ENCODE measurements around the gene PRSS23. TPM values are rescaled to one million over a fixed set of nuclear protein-coding genes. Genes with fewer than 3 reads are reported as not detected.

PRSS23 gene
- total RNA-seq, 1 experiment from 2014 or later = 14.2 TPM

DNA sequence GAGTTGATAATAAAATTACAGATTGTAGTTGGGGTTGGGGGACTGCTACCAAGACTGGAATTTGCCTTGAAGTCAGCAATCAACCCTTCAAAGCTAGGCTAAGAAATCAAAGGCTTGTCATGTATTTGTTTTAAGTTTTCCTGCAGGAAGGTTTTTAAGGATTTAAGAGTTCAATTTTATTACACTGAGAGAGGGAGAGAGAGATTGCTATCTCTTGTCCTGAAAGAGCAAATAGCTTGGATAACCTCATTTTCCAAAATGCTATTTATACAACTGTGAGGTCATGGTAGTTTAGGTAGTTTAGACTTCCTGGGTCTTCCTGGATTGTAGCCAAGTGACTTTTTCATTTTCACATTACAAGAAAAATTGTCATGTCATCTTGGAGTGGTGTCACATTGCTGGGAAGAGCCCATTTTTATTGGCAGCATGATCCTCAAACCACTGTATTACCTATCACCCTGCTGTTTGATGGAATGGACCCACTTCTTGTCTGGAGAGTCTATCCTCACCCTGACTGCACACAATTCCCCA is 10.1 kb upstream of the PRSS23 start:
- peak; percentile 45 for DNase-seq (ENCODE audit: low spot score)

GRCh38 chr11:86790867-86791849 is 9.2 kb upstream of the PRSS23 start:
- peak; percentile 31 for DNase-seq (ENCODE audit: low spot score)

DNA sequence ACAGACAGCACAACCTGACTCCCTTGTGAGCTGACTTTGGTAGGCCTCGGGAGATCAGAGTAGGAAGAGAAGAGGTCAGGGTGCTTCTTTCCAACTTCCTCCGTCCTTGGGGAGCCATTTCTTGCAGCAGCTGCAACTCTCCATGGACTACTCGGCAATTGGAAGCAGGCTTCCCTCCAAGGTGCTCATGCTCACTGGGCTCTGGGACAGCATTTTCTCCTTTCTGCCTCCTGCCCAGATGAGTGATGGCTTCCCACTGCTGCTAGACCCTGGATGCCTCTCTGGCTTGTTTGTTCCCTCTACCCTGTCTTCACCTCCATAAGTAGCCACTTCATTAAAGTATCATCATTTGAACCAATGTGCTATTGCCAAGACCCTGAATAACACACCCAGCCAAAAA is 8.2 kb upstream of the PRSS23 start:
- DNase-seq (ENCODE audit: low spot score) = no peak

DNA sequence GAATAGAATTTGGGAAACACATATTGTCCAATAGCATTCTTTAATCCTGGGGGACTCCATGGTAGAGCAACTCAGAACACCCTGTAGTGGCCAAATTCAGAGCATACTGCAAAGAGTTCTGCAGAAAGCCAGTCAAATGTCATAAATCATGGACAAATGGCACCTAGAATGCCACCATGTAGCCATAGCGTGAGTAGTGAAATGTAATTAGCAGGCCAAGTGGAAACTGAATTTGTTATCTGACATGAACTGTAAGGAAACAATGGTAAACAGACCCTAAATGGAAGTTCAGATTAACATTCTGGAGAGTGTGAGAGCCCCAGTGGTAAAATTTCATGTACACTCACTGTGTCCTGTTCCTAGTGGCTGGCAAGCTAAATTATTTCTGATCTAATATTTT is 7.0 kb upstream of the PRSS23 start:
- no peak for DNase-seq (ENCODE audit: low spot score)

GRCh38 chr11:86795511-86795910 is 4.8 kb upstream of the PRSS23 start:
- no peak for DNase-seq (ENCODE audit: low spot score)

DNA sequence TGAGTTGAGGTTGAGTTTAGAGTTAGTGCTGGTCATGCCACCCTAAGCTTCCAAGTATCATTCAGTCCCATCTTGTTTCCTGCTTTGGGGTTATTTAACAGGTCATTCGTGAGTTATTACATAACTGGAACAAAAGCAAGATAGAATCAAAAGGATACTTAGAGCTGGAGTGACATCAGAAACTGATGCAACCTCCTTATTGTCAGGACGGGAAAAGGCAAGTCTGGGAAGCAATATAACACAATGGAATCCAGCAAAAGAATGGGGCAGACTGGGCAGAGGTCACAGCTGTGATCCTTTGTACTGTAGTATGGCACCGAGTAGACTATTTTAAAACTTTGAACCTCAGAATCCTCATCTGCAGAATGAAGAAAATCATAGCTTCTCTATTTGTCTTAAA is 4.4 kb upstream of the PRSS23 start:
- DNase-seq (ENCODE audit: low spot score) = peak; percentile 34

DNA sequence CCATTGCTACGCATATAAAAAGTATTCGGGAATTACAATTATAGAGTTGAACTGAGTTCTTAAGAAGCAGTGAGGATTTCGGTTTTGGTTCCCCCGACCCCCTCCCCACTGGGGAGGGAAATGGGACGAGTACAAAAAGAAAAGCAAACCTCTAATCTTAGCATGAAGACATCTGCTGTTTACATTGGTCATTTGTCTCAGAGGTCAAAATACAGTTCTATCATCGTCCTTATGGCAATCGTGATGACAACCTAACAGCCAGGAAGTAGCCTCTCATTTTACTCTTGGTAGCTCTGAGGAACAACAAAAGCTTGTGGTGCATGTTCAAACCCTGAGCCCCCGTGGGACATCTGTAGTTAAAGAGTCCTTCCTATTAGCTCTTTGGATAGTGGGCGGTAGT is 3.2 kb upstream of the PRSS23 start:
- DNase-seq (ENCODE audit: low spot score) = no peak

- DNase-seq (ENCODE audit: low spot score) = no peak
Measured at GRCh38 chr11:86798988-86799387, 1.4 kb upstream of the PRSS23 start.

DNA sequence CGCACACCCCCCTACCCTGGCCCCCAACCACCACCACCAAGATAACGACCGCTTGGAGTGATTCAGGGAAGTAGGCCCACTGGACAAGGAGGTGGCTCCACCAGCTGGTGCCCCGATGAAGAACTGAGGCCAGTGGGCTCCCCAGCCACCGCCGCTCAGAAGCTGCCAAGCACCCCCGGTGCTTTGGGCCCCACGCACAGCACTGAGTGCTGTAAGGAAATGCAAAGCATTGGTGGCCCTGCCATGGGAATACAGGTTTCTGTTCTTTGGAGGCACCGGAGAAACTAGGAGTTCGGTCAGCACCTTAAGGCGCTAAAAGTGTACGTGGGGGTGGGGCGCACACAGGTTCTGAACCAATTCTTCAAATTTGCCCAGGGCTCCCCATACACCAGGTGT is 664 bp upstream of the PRSS23 start:
- DNase-seq (ENCODE audit: low spot score) = peak; percentile 54

- peak; percentile 47 for DNase-seq (ENCODE audit: low spot score)
Measured at GRCh38 chr11:86800960-86801272, 574 bp downstream of the PRSS23 start.

DNA sequence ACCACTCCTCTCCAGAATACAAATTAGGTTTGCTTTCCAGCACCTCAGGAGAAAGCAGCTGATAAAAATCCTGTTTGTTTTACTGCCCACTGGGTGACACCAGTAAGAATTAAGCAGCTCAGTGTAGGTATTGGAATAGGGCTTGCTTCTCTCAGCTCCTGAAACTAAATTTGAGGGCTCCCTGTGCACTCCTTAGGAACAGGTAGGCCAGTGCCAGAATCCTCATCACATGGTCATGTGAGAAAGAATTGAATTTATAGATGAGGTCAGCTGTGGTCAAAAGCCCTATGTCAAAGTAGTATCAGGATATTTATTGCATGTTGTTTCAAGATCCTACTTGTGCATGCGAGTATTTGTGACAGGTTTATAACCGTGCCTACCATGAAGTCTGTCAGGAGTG is 1.0 kb downstream of the PRSS23 start:
- DNase-seq (ENCODE audit: low spot score) = no peak

- no peak for DNase-seq (ENCODE audit: low spot score)
Measured at GRCh38 chr11:86802146-86802545, 1.8 kb downstream of the PRSS23 start.

DNA sequence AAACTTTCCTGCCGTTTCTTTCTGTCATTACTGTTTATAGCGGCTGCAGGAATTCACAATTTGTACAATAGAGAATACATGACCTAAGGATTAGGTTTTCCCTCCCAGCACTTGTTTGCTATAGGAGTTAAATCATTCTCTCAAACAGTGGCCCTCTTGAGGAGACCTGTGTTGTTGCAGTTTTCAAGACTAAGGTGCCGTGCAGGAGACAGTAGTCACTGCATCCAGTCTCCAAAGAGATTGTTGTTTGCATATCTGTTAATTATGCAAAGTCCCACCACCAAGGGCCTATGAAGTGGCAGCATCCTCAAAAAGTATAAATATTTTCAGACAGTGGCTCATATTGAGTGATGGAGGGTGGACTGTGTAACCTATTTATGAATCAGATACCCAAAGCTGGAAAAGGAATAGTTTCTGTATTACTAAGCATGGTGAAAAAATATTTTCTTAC is 2.3 kb downstream of the PRSS23 start:
- peak; percentile 84 for DNase-seq (ENCODE audit: low spot score)

DNA sequence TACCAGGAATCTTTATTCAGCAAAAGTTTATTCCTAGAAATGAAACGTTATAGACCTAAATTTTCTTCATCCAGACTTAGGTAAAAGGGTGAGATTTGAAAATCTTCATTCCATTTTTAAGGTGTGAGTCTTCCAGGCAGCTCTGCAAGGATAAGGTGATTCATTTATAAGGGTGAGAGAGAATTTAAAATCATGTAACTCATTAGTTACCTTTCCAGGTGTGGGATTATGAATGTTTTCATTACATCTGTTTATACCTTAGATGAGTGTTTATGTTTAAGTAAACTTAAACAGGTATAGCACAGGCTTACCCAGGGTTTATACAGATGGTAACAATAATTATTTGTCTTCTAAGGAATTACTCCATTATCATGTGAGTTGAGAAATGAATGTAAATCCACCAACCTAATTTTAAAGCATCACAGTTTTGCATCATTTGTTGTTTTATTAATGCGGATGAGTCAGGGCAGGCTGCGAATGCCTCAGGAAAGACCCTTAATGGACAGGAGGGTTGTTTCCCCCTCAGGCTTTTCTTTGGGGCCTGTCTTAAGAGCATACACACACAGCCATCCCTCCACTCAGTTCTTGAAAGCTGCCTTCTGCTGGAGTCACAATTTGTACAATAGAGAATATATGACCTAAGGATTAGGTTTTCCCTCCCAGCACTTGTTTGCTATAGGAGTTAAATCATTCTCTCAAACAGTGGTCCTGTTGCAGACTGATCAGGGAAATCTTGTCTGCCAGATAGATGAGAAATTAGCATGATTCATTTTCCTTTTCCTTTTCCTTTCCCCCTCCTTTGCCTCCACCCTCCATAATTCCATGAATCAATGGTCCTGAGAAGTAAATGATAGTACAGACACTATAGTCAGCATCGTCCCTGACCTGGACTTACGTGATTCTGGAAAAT is 3.0 kb downstream of the PRSS23 start:
- no peak for DNase-seq (ENCODE audit: low spot score)

DNA sequence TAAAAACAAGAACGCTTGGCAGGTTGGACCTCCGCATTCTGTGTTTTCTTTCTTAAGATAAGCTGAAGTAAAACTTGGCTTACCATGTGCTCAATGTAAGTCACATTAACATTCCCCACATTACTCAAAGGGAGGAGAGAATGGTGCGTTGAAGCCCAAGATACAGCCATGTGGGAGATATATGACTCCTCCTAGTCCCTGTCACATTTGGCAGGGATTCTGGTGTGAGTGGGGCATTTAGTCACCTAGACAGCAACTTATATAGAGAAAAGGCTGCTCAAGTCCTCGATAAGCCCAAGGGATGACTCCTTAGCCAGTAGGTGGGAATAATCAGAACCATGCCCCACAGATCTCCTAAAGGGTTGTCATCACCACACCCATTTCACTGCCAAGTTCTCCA is 4.6 kb downstream of the PRSS23 start:
- DNase-seq (ENCODE audit: low spot score) = no peak

DNA sequence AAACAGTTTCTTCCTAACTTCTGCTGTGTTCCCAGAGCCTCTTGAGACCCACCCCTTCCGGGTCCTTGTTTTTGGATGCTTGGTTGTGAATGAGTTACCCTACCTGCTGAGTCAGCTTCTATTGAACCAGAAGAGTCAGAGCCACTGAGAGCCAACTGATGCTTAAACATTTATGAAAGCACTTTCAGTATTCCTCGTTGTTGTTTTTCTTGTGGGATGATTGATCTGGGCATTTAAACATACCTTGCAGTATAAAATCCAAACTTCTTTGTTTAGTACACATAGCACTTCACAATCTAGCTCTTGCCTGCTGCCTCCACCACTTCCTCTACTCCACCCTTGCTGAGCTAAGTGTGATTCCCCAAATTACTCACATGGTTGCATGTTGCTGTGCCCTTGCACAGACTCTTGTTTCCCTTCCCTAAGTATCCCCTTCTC is 5.5 kb downstream of the PRSS23 start:
- DNase-seq (ENCODE audit: low spot score) = no peak

GRCh38 chr11:86806903-86807302 is 6.6 kb downstream of the PRSS23 start:
- no peak for DNase-seq (ENCODE audit: low spot score)

DNA sequence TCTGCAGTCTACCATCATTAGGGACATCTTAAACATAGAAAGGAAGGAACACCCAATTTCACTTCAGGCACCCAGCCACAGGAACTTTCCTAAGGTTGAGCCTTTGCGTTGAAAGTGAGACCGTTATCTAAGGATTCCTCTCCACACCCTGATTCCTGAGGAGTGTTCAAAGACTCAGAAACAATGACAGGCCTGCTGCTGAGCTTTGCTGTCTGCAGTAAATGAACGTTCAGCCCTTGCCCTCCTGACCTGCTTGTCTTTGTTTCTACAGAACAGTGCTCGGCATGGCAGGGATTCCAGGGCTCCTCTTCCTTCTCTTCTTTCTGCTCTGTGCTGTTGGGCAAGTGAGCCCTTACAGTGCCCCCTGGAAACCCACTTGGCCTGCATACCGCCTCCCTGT is 7.0 kb downstream of the PRSS23 start:
- DNase-seq (ENCODE audit: low spot score) = no peak

DNA sequence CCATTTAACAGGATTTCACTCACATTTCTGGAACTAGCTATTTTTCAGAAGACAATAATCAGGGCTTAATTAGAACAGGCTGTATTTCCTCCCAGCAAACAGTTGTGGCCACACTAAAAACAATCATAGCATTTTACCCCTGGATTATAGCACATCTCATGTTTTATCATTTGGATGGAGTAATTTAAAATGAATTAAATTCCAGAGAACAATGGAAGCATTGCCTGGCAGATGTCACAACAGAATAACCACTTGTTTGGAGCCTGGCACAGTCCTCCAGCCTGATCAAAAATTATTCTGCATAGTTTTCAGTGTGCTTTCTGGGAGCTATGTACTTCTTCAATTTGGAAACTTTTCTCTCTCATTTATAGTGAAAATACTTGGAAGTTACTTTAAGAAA is 9.2 kb downstream of the PRSS23 start:
- DNase-seq (ENCODE audit: low spot score) = no peak

- no peak for DNase-seq (ENCODE audit: low spot score)
Measured at GRCh38 chr11:86810288-86810687, 9.9 kb downstream of the PRSS23 start.

DNA sequence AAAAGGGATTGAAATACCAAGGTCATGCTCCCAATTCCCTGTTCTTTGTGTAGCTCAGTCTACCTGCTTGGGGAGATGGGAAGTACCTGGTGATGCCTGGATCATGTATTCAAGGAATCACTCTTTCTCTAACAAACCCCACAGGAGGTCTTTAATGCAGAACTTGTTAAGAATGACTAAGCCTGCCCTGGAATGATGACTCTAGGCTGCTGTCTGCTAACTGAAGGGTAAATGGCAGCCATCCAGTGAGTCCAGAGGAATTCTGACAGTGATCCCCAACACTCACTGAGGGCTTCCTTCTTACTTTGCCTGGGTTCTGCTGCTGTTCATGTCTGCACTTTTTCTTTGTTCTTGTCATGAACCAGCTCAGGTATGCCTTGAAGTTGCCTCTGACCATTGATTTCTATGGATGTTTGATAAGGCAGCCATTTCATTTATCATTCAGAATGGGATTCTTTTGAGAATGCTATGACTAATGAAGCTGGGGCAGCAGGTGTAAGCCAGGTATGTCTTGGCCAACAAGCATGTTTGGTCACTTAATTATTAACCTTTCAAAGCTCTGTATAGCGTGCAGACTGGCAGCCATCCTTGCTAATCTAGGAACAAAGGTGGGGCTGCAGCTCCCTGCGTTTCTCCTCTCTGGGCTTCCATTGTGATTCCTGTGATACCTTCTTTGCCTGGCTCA is 11.4 kb downstream of the PRSS23 start:
- DNase-seq (ENCODE audit: low spot score) = peak; percentile 67

DNA sequence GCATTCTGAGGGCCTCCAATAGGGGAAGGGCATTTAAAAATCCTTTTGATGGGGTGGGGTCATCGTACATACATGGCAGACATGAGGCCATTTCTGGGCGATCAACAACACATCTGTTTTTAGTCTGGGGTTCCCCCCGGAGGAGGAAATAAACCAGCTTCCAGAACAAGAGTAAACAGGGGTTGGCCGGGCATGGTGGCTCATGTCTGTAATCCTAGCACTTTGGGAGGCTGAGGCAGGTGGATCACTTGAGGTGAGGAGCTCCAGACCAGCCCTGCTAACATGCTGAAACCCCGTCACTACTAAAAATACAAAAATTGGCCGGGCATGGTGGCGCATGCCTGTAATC is 12.0 kb downstream of the PRSS23 start:
- DNase-seq (ENCODE audit: low spot score) = no peak

All from HT-29 (cell line).